ENCODE measurements around the gene LIPC. TPM values are rescaled to one million over a fixed set of nuclear protein-coding genes. Genes with fewer than 3 reads are reported as not detected.

The LIPC gene
- total RNA-seq, 1 experiment from 2014 or later, result not detected

DNA sequence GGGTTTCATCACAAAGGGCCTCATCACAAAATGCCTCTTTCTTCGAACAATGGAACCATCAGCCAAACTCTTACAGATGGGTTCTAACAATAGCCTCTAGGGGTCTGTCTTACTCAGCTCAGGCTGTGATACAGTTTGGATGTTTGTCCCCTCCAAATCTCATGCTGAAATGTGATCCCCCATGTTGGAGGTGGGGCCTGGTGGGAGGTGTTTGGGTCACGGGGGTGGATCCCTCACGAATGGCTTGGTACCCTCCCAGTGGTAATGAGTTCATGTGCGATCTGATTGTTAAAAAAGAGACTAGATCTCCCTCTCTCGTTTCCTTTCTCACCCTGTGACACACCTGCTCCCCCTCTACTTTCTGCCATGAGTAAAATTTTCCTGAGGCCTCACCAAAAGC lies 47.9 kb upstream of the LIPC start (continued):
- TF ChIP-seq CBX3 (IDR thresholded peaks at IDR 0.05; ENCODE audit: low read depth), result no peak
- TF ChIP-seq, protein P1, sequence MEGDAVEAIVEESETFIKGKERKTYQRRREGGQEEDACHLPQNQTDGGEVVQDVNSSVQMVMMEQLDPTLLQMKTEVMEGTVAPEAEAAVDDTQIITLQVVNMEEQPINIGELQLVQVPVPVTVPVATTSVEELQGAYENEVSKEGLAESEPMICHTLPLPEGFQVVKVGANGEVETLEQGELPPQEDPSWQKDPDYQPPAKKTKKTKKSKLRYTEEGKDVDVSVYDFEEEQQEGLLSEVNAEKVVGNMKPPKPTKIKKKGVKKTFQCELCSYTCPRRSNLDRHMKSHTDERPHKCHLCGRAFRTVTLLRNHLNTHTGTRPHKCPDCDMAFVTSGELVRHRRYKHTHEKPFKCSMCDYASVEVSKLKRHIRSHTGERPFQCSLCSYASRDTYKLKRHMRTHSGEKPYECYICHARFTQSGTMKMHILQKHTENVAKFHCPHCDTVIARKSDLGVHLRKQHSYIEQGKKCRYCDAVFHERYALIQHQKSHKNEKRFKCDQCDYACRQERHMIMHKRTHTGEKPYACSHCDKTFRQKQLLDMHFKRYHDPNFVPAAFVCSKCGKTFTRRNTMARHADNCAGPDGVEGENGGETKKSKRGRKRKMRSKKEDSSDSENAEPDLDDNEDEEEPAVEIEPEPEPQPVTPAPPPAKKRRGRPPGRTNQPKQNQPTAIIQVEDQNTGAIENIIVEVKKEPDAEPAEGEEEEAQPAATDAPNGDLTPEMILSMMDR (IDR thresholded peaks at IDR 0.05 in 2 of 3, conservative IDR thresholded peaks at IDR 0.05 in 1 of 3; ENCODE audit: borderline replicate concordance in 1 of 3, insufficient read depth in 1 of 3, low read depth in 2 of 3, low read length in 2 of 3), result no peak
- no peak for TF ChIP-seq SRF (IDR thresholded peaks at IDR 0.05; ENCODE audit: low read depth)
- TF ChIP-seq EZH2 (IDR thresholded peaks at IDR 0.05), result no peak

DNA sequence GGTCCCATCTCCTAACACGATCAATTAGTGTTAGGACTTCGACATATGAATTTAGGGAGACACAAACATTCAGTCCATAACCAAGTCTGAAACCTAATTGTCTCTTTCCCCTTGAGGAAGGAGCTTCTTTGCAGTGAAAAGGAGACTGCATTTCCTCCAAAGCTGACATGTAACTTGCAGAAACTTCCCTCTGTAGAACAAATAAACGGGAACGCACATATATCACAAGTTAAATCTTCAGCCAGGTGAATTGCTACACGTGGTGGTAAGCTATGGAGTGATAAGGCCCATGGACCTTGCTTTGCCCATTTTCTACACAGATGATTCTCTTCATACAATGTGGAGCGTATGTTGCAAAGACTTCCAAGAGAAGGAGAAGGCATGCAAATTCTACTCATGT lies 47.1 kb upstream of the LIPC start:
- H3K27ac ChIP-seq (ENCODE audit: low read depth, low read length), result no peak overlapping the region
- no peak overlapping the region for H3K9ac ChIP-seq (ENCODE audit: low read length)
- H3K36me3 ChIP-seq (ENCODE audit: control insufficient read depth in 1 of 2, insufficient read depth in 2 of 2, low read length in 2 of 2), result no peaks in the 10 kb centered on the region
- no peaks in the 10 kb centered on the region for H3K9me2 ChIP-seq (ENCODE audit: insufficient read depth)
- H3K4me3 ChIP-seq (replicated peaks in 1 of 2; ENCODE audit: low read depth in 1 of 2, low read length in 2 of 2), result no peak overlapping the region
- H3K9me3 ChIP-seq (ENCODE audit: control insufficient read depth in 1 of 2, insufficient read depth in 1 of 2, low read depth in 1 of 2, low read length in 2 of 2), result no peaks in the 10 kb centered on the region
- RAD21 ChIA-PET (ENCODE audit: low non-redundant PET in 1 of 2, low total read pairs in 2 of 2, uncharacterized antibody in 2 of 2, unreplicated experiment in 2 of 2), result no interaction called here
- H2AFZ ChIP-seq (ENCODE audit: low read depth, low read length, poor library complexity, severe bottlenecking), result no peak overlapping the region
- CTCF ChIA-PET, result no interaction called here
- no peaks in the 10 kb centered on the region for H3K27me3 ChIP-seq (ENCODE audit: insufficient read depth, low read length)
- BruUV-seq (replicated peaks), result no TSS peak
- POLR2A ChIA-PET, result no interaction called here
- no peak overlapping the region for H3K4me2 ChIP-seq (ENCODE audit: low read length)
- no peaks in the 10 kb centered on the region for H3K79me2 ChIP-seq (ENCODE audit: insufficient read depth, low read length)
- TF ChIP-seq JUND (IDR thresholded peaks at IDR 0.05) (no peak), EGR1 (IDR thresholded peaks at IDR 0.05; ENCODE audit: low read depth) (no peak), SP1 (IDR thresholded peaks at IDR 0.05; ENCODE audit: low read depth) (no peak)
- no peak for ATAC-seq
- no peaks in the 10 kb centered on the region for H4K20me1 ChIP-seq (ENCODE audit: insufficient read depth)
- DNase-seq (ENCODE audit: low read depth, low spot score), result no peak
- peaks cover 0 to 6% of the 10 kb centered on the region in 2 experiments; a peak in 2 of 4 replicates for H3K4me1 ChIP-seq (ENCODE audit: control insufficient read depth in 1 of 2, insufficient read depth in 2 of 2, low read length in 2 of 2)
- intact Hi-C loops (cut with micrococcal nuclease), result no loop called here

- ATAC-seq (no peak), DNase-seq (ENCODE audit: low read depth, low spot score) (no peak)
- H3K4me3 ChIP-seq (replicated peaks in 1 of 2; ENCODE audit: low read depth in 1 of 2, low read length in 2 of 2), result no peak overlapping the region
- H3K27me3 ChIP-seq (ENCODE audit: insufficient read depth, low read length), result no peaks in the 10 kb centered on the region
- H2AFZ ChIP-seq (ENCODE audit: low read depth, low read length, poor library complexity, severe bottlenecking), result no peak overlapping the region
- no TSS peak for BruUV-seq (replicated peaks)
- H3K4me1 ChIP-seq (ENCODE audit: control insufficient read depth in 1 of 2, insufficient read depth in 2 of 2, low read length in 2 of 2), result peaks cover 0 to 10% of the 10 kb centered on the region in 2 experiments; a peak in 2 of 4 replicates
- H3K9me2 ChIP-seq (ENCODE audit: insufficient read depth), result no peaks in the 10 kb centered on the region
- H3K9me3 ChIP-seq (ENCODE audit: control insufficient read depth in 1 of 2, insufficient read depth in 1 of 2, low read depth in 1 of 2, low read length in 2 of 2), result no peaks in the 10 kb centered on the region
- CTCF ChIA-PET, result no interaction called here
- H3K79me2 ChIP-seq (ENCODE audit: insufficient read depth, low read length), result no peaks in the 10 kb centered on the region
- intact Hi-C loops (cut with micrococcal nuclease), result no loop called here
- H3K27ac ChIP-seq (ENCODE audit: low read depth, low read length), result no peak overlapping the region
- no peak overlapping the region for H3K4me2 ChIP-seq (ENCODE audit: low read length)
- RAD21 ChIA-PET (ENCODE audit: low non-redundant PET in 1 of 2, low total read pairs in 2 of 2, uncharacterized antibody in 2 of 2, unreplicated experiment in 2 of 2), result no interaction called here
- H3K36me3 ChIP-seq (ENCODE audit: control insufficient read depth in 1 of 2, insufficient read depth in 2 of 2, low read length in 2 of 2), result no peaks in the 10 kb centered on the region
- no peaks in the 10 kb centered on the region for H4K20me1 ChIP-seq (ENCODE audit: insufficient read depth)
- H3K9ac ChIP-seq (ENCODE audit: low read length), result no peak overlapping the region
- POLR2A ChIA-PET, result no interaction called here
- TF ChIP-seq FOSL1 (IDR thresholded peaks at IDR 0.05; ENCODE audit: low read depth) (no peak), ZNF274 (IDR thresholded peaks at IDR 0.05; ENCODE audit: low read depth, low read length) (no peak), POLR2A (IDR thresholded peaks at IDR 0.05; ENCODE audit: borderline replicate concordance, extremely low read depth, insufficient read depth, insufficient read length) (no peak), ZFX (IDR thresholded peaks at IDR 0.05) (no peak), EGR1 (IDR thresholded peaks at IDR 0.05; ENCODE audit: low read depth) (no peak), TCF7L2 (IDR thresholded peaks at IDR 0.05; ENCODE audit: borderline replicate concordance, extremely low read depth, insufficient read depth, insufficient read length) (no peak), RAD21 (IDR thresholded peaks at IDR 0.05; ENCODE audit: low read depth) (no peak)
Measured at GRCh38 chr15:58386081-58386480, 45.7 kb upstream of the LIPC start.
